Activated CD4-positive, alpha-beta T cell treated with anti-CD3 and anti-CD28 coated beads, Interleukin-2, amount 50 U/mL, for 48 hours (primary cell): ENCODE data around the gene DMD.

ENCODE experiments used
- DNase-seq, 2 experiments: peaks; one replicate each; pipeline ENCODE4 v3.0.0-alpha.2; 2020

DMD gene

DNA sequence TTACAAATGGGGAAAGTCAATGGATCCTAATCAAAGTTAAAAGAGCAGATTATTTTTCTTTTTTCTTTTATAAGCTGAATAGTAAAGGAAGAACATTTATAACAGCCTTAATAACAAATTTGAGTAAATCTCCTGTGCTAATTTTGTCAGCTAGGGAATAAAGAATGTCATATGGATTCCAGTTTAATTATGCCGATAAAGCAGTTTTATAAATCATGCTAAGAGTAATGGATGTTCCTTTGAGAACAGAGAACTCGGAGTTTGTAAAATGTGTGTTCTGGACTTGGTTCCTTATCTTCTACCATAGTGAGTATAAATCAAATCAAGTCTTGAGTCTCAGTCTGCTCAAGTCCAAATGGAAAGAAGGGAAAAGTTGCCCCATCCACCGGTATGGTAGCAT lies 1959.2 kb downstream of the DMD start:
- DNase-seq: no peak

DNA sequence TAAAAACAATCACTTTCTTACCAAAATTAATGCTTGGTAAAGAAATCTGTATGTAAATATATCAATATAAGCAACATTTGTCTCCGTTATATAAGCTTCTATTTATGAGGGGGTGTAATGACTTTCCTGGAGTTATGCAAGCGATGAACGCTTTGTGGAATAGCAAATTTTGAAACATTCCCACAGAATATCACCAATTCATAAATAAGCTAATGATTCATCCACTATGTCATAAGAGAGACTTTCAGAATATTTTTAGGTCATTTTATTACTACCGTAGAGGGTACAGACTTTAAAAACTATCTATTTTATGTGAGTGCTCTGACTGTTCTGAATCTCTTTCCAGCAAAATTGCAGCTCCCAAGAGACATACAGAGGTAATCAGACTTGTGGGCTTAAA lies 1960.0 kb downstream of the DMD start:
- no peak for DNase-seq

DNA sequence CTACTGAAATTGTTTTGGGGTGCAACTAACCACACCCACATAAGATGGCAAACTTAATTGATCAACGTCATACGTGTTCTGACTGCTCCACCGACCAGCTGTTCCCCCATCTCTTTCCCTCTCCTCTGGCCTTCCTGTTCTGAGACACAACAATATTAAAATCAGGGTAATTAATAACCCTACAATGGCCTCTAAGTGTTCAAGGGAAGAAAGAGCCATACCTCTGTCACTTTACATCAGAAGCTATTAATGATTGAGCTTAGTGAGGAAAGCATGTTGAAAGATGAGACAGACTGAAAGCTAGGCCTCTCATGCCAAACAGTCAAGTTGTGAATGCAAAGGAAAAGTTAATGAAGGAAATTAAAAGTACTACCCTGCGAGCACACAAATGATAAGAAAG lies 1965.6 kb downstream of the DMD start:
- DNase-seq: no peak

DNA sequence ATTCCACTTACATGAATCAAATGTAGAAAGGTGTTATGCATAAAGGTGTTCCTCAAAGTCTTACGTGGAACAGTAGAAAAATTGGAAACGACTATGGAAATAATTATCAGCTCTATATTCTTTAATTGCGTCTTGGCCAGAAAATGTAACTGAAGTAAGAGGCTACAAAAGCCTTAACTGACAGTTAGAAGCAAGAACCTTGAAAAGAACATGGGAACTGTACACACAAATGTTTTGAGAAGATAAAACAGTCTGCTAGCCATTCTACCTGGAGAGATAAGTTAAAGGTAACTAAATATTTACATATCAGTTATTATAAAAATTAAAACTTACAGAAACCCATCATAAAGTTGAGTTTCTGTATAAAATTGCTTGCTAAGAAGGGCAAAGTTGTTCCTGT lies 1967.5 kb downstream of the DMD start:
- DNase-seq: no peak

DNA sequence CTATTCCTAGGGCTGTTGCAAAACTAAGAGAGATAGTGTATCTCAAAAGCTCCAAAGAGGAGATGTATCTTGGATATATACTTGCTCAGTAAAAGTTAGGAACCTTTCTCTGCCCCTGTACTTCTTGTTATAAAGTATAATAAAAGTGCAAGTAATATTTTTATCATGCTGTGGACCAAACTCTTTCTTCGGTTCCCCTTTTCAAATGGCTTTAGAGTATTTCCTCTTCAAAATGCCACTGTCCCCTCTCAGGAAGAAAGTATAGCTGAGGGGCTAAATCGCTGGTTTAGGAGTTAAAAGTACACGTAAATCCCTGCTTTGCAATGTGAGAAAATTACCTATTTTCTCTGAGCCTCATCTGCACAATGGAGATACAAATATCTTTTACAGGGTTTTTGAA lies 1970.4 kb downstream of the DMD start:
- no peak for DNase-seq

DNA sequence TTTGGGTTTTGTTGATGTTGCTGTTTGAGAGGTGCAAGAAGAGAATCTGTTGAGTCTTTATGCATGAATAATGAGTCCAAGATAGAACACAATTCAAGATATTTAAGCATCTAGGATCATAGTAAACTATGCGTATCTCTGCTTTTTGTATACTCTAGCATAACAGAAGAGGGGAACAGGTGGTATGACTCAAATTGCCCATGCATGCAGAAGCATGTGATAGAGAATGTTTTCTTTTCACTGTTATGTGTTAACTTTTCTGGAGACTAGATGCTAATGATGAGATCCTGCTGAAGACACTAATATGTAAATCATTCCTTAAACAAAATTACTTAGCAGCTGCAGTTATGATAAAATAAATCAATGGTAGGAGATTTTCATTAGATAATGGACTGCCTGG lies 1974.2 kb downstream of the DMD start:
- DNase-seq: no peak

DNA sequence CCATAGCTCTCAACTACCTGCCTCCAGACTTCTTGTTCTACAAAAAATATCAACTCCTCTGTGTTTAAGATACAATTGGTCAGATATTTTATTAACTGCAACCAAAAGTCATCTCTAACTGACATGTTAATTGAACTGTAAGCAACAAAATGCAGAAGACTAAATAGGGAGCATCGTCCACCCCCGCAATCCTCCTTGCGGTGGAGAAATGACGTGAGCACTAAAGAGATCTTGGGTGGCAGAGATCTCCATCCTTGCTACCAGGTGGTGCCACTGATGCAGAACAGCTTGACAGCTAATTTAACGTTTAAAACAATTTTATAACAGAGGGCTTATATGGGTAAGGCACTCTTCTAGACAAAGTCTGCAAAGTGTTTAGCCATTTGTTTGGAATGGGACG lies 1975.1 kb downstream of the DMD start:
- no peak for DNase-seq

DNA sequence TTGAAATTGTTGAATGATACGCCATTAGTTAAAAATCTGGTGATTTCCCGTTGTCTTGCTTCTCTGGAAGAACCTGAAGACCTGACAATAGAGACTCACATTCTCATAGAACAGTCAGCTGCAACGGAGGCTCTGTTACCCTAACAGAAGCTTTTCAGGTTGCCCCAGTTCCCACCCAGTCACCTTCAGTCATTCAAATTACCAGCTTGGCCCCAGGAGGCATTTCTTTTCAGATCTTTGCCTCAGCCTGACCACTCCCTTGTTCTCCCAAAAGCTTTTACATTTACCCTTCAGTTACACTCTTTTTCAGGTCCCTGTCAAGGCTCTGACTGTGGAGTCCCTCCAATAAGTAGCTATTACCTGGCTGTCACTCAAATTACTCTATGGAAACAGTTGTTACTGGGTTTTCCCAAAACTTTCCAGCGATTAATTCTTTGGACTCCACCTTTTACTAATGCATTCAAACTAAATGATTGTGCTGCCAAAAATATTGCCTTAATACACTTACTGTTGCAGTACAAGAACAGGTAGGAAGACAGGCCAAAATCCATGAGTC lies 1977.3 kb downstream of the DMD start:
- DNase-seq: no peak

DNA sequence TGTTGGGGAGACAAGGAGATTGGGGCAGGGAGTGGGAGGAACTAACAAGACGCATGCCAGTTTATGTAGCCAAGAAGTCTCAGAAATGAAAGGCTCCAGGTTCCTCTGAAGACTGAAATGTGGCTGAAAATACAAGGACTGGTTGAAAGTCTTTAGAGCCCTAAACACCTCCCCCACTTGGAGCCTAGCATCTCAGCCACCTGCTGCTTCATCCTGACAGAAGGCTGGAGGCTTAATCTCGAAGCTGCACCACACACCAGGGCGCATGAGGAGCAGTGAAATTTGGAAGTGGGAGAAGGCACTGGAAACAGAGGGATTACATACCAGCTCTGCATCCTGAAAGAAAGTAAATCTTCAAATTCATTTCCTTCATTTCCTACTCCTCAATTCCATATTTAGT lies 1978.8 kb downstream of the DMD start:
- DNase-seq: no peak

DNA sequence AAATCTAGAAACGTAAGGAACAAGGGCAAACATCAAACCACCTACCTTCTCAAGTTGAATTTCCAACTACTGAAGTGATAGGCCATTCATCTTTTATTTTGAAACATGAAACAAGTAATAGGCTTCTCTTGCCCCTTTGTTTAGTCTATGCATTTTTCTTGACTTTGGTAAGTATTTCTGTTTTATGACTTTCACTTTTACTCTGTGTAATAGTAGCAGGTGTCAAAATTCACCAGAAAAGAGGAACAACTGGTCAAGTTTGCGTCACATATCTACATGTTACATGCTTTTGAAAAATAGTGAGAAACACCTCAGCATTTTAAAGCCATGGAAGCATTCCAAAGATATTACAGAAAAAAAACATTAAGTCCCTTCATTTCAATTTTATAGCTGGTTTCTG lies 1982.4 kb downstream of the DMD start:
- DNase-seq: no peak

DNA sequence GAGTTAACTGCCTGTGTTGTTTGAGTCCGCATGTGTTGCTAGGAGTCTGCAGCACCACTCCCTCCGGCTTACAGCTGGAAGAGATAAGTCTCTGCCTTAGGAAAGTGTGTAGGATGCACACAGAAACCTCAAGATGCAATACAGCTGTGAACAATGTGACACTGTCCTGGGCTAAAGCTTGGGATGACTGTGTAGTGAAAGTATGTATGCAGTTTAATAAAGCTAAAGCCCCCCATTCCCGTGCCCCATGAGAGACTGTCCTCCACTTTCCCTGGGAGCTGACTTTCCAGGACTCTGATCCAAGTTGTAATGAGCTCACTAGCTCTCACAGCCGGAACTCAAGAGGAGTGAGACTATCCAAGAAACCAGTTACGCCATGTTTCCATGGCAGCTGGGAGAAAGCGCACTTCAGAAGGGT lies 1982.9 kb downstream of the DMD start:
- no peak for DNase-seq

DNA sequence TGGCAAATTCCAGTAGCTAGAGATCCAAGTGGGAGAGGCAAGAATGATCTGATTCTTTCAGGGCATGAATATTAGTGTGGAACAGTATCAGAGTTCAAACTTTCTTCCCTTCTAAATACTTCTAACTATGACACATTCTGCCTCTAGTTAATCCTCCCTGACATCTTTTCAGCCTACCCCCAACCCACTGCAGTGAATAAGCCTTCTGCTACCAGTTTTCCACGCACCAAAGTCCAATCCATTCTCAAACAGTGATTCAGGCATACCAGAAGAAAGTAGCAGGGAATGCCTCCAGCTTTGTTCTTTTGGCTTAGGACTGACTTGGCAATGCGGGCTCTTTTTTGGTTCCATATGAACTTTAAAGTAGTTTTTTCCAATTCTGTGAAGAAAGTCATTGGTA lies 1984.1 kb downstream of the DMD start:
- no peak for DNase-seq

DNA sequence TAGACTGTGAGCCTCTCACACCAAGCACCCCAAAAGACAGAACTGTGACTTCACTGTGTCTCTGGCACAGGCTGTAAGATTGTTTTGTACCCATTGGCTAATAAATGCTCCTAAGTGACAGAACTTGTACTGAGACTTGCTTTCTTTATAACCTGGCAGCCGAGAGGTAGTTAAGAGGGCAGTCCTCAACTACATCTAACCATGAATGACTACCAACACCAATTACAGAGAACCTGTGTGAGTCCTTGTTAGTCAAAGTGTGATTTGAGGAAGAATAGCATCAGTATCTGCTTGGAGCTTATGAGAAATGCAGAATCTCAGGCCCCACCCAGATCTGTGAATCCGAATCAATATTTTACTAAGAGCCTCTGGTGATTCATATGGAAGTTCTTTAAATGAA lies 1985.5 kb downstream of the DMD start:
- no peak for DNase-seq

DNA sequence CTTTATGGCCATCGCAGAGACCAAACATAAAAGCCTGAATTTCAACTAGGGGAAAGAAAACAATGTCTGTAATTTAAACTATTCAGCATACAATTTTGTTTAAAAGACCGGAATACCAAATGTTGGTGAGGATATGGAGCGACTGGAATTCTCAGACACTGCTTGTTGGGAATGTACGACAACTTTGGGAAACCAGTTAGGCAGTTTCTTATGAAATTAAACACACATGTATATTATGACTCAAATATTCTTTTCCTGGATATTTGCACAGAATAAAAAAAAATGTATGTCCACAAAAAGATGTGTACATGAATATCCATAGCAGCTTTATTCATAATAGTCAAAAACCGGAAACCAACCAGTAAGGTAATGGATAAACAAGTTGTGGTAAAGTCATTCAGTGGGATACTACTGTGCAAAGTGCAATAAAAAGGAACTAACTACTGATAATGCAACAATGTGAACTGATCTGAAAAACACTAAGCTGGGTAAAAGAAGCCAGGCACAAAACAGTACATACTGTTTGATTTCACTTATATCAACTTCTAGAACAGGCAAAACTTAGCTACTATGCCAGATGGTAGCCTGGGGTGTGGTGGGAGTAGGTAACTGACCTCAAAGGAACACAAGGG lies 1986.9 kb downstream of the DMD start:
- no peak for DNase-seq

DNA sequence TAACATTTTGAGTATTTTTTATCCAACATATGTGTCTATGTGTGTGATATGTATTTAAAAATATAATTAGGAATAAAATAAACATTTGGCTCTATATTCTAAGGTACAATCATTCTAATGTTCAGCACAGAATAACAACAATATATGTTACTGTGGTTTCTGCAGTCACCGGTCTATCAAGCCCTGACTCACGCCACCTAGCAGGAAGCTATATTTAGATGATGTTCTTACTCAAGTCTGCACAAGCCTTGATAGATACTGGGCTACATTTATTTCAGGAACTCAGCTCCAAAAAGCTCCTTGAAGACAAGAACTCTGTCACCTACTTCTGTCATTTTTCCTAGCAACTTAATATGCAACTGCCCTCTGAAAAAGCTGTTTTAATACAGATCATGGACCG lies 1987.5 kb downstream of the DMD start:
- DNase-seq: no peak

DNA sequence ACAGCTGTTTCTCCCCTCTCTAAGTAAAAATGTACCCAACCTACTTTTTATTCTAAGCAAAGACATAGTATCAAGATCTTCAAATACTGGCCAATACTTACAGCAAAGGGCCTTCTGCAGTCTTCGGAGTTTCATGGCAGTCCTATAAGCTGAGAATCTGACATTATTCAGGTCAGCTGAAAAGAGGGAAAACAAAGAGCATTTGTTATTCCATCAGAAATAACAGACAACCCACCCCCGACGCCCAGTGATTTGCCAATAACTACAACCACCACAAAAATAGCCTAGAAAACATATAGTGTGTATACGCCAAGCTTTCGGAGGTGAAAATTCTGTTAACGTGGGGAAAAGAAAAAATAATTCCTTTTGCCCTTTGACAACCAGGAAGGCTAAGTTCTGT lies 1988.4 kb downstream of the DMD start:
- no peak for DNase-seq

DNA sequence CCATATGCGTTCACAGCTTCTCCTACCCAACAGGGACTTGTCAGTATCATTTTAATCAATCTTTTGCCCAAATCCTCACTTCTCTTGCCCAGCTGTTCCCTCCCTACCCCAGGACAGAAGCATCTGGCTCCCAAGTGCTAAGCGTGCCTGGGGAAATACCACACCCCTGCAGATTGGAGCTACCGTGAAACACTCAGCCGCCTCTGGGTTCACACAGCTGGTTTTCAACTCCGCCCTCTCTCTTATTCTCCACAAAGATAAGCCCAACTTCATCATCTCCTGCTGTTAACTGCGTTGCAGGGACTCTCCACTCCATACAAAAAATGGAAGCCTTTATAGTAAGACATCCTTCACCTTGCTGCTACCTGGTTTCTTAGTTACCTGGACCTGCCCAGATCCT lies 1992.2 kb downstream of the DMD start:
- no peak for DNase-seq

DNA sequence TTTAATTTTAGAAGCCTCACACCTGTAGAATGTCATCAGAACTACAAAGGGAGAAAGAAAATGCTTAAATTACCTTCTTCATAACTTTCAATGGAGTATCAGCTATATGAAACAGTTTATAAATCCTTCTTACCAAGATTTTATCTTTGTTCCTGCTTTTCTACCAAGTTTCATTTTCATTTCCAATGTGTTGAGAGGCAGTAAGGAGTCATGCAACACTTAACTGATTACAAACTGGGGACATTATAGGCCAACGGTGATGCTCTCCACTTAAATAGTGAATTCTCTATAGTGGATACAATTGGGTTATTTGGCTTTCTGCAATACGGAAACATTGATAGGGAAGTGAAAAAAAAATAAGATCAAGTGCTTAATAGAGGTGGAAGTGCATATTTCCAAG lies 1994.3 kb downstream of the DMD start:
- no peak for DNase-seq

DNA sequence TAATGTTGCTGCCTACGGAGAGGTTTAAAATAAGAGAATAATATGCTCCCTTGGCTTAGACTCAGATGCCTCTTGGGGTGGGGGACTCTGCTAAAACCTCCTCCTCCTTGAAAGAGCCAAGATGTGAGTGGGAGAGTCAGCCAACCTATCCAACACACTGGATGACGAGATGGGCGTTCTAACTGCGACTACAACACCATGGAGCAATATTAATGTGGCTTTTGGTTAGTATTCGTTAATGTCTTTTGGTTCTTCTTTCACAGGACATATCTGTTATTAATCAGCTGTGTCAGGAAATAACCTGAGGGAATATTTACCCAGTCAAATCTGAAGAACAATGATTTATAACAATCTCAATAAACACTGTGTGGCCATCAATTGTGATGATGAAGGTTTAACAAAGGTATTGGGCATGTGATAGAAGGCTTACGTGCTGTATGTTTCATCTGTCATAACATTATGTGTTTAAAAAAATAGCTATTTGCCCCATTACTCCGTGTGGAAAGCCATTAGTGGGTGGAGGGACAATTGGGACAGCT lies 1996.0 kb downstream of the DMD start:
- no peak for DNase-seq

DNA sequence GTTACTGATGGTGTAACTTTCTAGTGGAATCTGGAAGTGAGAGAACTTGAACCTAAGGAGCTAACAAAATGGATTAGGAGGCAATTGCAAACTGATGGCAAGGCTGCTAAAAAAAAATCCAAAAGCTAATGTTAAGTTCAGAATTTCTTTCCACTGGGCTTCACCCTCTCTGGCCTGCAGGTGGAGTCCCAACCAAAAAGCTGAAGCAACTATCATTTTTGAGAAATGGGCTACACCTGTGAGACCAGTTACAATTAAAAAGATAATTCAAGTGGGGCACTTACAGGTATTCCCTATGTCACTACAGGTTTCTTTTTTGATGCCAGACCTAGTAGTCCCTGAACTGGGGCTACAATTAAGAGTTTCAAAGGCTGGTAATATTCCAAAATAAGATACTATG lies 1997.4 kb downstream of the DMD start:
- DNase-seq: peak; percentile 0 to 3

DNA sequence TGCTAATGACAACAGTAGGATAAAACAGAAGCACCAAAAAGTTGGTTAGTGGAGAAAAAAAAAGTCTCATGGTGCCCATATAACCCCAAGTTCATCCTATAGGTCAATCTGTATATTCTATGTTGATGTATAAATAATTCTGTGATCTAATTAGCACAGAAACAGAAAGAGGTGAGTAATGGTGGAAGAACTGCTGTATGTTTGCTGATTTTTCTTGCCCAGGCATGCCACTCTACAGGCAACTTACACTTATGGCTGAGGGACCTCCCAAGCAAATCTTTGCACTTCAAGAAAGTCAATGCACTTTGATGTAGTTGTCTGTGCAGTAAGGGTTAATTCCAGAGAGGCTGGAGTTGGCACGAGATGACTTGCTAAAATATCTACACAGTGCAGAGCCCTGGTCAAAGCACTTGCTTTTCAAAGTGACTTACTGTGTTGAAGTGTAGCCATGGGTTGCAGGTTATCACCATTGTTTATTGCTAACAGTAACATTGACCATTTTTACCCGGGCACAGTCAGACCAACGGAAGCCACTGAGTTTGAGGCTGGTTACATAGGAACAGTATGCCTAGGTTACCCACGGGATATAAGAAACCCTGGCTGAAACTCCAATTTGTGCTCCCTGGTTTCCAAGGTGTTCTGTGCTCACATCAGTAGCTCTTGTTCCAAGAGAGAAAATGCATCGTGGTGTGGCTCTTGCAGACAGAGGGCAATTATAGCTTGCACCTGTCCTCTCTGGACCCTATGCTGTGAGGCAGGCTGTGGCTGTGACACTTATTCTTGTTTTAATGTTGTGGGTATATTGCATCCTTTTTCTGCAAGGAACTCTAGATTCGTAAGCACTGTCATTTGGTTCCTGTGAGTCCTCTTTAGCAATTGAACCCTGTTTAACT lies 1998.2 kb downstream of the DMD start:
- no peak for DNase-seq

DNA sequence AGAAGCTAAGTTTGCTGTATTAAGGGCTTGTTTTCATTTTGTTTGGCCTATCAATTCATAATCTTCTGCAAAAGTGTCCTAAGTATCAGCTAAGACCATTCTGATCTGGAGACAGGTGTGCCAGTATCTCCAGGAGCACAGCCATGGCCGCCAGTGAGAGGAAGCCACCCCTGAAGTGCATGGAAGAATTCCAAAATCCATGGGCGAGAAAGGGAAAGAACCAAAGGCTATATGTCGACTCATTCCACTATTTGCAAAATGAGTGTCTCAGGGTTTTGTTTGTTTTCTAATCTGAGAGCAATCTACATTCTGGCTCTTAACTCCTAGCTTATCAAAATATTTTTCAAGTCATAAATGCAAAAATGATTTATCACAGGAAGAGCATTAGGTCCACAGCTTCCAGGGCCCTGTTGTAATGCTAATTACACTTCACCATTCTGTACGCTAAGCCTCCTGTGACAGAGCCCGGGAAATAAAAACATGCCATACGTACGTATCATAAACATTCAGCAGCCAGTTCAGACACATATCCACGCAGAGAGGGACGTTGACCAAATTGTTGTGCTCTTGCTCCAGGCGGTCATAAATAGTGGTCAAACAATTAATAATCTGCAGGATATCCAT lies 2002.2 kb downstream of the DMD start:
- no peak for DNase-seq

DNA sequence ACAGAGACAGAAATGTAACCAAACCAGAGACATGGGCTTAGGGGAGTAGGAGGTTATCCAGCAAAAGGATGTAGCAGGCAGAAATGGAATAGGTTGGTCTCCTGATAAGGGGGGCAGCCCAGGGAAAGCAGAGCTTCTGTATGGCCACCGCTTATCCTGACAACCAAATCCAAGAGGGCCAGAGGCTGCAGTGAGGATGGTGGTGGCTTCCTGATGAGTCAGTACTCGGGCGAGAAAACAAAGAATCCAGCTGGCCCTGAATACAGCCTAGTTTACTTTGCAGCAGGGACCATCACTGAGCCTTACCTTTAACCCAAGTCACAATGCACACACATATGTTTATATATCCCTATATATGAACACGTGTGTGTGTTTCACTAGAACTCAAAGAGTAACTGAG lies 2009.8 kb downstream of the DMD start:
- DNase-seq: no peak

DNA sequence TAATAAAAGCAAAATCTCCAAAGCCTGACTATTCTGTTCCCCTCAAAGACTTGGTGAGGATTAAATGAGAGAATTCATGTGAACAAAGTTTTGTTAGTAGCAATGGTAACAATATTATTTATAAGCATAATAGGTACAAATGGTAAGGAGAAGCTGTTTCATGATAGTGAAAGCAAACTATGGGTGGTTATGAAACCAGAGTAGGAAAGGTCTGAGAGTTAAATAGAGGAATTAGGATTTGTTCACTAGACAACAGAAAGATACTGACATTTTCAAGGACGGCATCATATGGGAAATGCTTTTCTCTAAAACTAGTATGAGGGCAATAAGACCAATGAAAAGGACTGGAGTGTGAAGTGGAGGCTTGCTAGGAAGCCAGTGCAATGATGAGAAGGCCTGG lies 2010.9 kb downstream of the DMD start:
- DNase-seq: no peak
